ENCODE measurements around the gene TMEM238L.
"Not testable (repeated sequence)": the region's sequence is repeated elsewhere in the genome, so short reads cannot be mapped to it uniquely, and the experiment has no call there.

TMEM238L gene, protein sequence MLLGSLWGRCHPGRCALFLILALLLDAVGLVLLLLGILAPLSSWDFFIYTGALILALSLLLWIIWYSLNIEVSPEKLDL

DNA sequence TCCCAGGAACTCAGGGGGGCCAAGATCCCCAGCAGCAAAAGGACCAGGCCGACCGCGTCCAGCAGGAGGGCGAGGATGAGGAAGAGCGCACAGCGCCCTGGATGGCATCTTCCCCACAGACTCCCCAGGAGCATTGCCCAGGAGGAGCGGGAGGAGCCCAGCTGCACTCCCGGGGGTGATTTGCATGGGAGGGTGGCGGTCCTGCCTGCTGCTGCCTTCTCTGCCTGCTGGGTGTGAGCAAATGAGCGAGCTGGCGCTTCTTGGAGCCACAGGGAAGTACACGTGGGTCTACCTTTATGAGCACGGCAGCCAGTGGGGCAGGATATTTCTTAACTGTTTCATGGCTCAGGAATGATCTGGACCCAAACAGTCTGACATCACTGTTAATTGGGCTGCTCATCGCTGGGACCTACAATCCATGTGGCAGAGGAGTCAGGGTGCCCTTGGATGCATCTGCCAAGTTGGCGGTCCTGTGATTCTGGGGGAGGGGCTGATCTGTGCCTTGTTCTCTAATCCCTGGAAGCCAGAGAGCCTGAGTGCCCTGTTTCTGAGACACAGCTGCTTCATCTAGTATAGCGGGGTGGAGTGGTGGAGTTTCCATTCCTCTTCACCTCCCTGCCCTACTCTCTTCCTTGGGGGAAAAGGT, at the start of gene TMEM238L:
TMEM238L (minus strand) TSS at position 270 of the 646 bp plus-strand sequence; CDS start at position 134, 136 bp downstream.
- no peak for DNase-seq (ENCODE audit: low spot score)
- POLR2A ChIA-PET (ENCODE audit: low non-redundant PET), result no interaction called here
- TF ChIP-seq, protein P1, sequence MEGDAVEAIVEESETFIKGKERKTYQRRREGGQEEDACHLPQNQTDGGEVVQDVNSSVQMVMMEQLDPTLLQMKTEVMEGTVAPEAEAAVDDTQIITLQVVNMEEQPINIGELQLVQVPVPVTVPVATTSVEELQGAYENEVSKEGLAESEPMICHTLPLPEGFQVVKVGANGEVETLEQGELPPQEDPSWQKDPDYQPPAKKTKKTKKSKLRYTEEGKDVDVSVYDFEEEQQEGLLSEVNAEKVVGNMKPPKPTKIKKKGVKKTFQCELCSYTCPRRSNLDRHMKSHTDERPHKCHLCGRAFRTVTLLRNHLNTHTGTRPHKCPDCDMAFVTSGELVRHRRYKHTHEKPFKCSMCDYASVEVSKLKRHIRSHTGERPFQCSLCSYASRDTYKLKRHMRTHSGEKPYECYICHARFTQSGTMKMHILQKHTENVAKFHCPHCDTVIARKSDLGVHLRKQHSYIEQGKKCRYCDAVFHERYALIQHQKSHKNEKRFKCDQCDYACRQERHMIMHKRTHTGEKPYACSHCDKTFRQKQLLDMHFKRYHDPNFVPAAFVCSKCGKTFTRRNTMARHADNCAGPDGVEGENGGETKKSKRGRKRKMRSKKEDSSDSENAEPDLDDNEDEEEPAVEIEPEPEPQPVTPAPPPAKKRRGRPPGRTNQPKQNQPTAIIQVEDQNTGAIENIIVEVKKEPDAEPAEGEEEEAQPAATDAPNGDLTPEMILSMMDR (conservative IDR thresholded peaks at IDR 0.05; ENCODE audit: low read depth), result no peak
- CTCF ChIA-PET, result no interaction called here
- no peak within 1 kb of the TSS for H3K27ac ChIP-seq

DNA sequence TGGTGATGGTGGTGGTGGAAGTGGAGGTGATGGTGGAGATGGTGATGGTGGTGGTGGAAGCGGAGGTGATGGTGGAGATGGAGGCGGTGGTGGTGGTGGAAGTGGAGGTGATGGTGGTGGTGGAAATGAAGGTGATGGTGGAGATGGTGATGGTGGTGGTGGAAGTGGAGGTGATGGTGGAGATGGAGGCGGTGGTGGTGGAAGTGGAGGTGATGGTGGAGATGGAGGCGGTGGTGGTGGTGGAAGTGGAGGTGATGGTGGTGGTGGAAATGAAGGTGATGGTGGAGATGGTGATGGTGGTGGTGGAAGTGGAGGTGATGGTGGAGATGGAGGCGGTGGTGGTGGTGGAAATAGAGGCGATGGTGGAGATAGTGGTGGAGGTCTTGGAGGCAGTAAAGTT, 42.7 kb upstream of the TMEM238L start:
- POLR2A ChIA-PET (ENCODE audit: low non-redundant PET); CTCF ChIA-PET; H3K27ac ChIP-seq; DNase-seq (ENCODE audit: low spot score): not testable (repeated sequence)

DNA sequence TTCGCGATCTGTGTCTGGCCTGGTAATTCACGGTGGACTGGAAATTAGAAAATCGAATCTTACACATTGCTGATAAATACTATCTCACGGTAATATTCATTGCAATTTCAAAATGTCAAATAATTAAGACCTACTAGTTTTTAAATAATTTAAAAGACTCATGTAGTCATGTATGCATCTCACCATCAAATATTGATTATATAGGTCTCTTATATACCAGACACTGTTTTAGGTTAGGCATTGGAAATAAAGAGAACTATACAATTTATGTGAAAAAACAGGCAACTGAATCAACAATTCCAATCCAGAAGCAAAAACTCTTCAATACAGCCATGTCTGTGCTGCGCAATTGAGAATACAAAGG, 41.5 kb upstream of the TMEM238L start:
- DNase-seq (ENCODE audit: low spot score), result no peak
- ChIA-PET CTCF (interaction anchor here (0.6 to 1.2 kb wide), 11 partner anchors 25 to 1237 kb away, joined by 3 to 11 read pairs (median 3); no protein-coding TSS in a partner anchor), POLR2A (ENCODE audit: low non-redundant PET) (no interaction called here)
- H3K27ac ChIP-seq, result no peak overlapping the region
- TF ChIP-seq, protein P1 (conservative IDR thresholded peaks at IDR 0.05; ENCODE audit: low read depth), result peak; percentile 56

DNA sequence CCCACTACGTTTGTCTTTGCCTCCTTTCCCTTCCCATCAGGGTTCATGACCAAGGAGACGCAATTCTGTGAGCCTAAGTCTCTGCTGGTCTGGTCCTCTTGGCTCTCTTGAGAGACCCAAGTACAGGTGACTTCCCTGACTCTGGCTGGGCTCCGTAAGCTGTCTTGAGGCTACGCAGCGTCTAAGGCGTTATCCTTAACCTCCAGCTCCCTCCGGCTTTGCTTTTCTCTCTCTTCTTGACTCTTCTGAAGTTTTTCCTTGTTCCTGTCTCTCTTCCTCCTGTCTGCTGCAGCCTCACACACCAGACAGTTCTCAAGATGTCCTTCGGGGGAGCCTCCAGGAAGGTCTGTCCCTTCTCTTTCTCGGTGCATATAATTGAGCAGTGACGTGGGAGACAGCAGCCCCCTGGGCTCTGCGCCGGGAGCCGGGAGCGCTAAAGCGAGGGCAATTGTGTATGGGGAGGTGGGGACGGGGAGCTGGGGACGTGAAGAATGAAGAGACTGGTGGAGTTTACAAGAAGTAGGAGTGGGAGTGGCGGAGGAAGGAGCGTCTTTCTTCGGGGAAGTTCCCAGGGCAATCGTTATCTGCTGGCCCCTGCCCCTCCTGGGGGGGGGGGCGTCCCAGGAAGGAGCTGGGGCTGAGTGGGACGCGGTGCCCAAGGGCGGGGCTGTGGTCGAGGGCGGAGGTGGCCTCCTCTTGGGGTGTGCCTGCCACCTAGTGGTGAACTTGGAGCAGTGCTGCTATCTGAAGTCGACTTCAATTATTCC, 40.9 kb upstream of the TMEM238L start:
- CTCF ChIA-PET, result interaction anchor here (0.6 to 1.2 kb wide), 15 partner anchors 25 to 1154 kb away, joined by 3 to 11 read pairs (median 3); no protein-coding TSS in a partner anchor
- TF ChIP-seq, protein P1 (conservative IDR thresholded peaks at IDR 0.05; ENCODE audit: low read depth), result peak; percentile 90
- POLR2A ChIA-PET (ENCODE audit: low non-redundant PET), result no interaction called here
- DNase-seq (ENCODE audit: low spot score), result peak; percentile 66
- H3K27ac ChIP-seq, result no peak overlapping the region

DNA sequence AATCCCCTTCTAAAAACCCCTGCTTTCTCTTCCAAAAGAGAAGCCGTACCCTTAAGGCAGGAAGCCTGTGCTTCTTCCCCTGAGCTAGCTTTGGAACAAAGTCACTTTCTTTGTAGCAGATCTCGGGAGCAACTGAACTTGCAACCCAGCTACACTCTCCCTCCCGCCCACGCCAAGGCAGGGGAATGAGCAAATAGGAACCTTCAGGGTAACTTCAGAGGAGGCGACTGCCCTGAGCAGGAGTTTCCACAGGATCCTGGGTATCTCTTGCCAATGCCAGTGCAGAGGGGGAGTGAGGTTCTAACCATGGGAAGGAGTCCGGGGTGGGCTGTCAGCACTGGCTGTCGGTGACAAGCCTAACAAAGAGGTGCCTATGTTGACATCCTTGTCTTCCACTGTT, 39.9 kb upstream of the TMEM238L start:
- TF ChIP-seq, protein P1 (conservative IDR thresholded peaks at IDR 0.05; ENCODE audit: low read depth), result no peak
- POLR2A ChIA-PET (ENCODE audit: low non-redundant PET), result no interaction called here
- no peak overlapping the region for H3K27ac ChIP-seq
- CTCF ChIA-PET, result interaction anchor here (1.1 kb wide), 1 partner anchor 71 kb away, joined by 3 read pairs; no protein-coding TSS in a partner anchor
- DNase-seq (ENCODE audit: low spot score), result no peak

DNA sequence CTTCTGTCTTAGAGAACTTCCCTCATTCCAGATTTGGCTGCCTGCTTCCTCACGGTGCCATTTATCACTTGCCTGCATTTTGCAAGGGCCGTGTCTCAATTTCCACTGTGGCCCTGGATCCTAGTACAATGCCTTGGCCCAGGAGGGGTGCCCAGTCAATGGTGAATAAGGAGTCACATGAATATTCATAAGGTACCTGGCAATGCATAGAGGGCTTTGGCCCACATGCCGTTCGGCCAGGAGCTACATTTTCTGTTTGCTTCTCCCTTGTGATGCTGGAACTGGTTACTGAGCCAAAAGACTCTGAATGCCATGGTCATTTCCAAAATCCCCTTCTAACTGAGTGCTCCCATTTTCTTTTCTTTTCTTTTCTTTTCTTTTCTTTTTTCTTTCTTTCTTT, 38.8 kb upstream of the TMEM238L start:
- no peak for DNase-seq (ENCODE audit: low spot score)
- POLR2A ChIA-PET (ENCODE audit: low non-redundant PET), result no interaction called here
- TF ChIP-seq, protein P1 (conservative IDR thresholded peaks at IDR 0.05; ENCODE audit: low read depth), result no peak
- H3K27ac ChIP-seq, result no peak overlapping the region
- CTCF ChIA-PET, result no interaction called here

DNA sequence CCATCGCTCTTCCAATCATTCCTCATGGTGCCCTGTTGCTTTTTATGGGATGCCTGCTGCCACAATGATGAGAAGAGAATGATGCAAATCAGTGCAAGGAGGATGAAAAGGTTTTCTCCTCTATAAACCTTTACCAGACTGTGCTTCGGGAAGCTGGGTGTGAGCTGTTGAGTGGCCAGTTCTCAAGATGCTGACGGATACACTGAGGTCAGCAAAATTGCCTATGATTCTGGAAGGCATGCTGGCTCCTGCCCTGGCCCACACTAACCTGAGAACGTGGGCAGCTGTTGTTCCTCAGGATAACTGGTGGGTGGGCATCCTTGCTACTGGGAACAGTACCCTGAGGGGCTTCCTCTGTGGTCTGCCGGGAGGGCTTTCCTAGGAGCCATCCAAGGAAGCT, 34.8 kb upstream of the TMEM238L start:
- TF ChIP-seq, protein P1 (conservative IDR thresholded peaks at IDR 0.05; ENCODE audit: low read depth), result no peak
- ChIA-PET CTCF (interaction anchor here (0.6 to 0.9 kb wide), 2 partner anchors 73 to 102 kb away, joined by 4 to 5 read pairs; no protein-coding TSS in a partner anchor), POLR2A (ENCODE audit: low non-redundant PET) (no interaction called here)
- no peak for DNase-seq (ENCODE audit: low spot score)
- H3K27ac ChIP-seq, result no peak overlapping the region
